NCI-H1417 treated with DMSO at 0.1 percent for 48 hours (cell line): ENCODE data around the gene PCDHGB1.
"Not testable (repeated sequence)": the region's sequence is repeated elsewhere in the genome, so short reads cannot be mapped to it uniquely, and the experiment has no call there.

Source experiments
- DNase-seq: peaks from one replicate; lab custom pipeline; 2025; lab: John Stamatoyannopoulos, UW

The PCDHGB1 gene

GRCh38 chr5:141349917-141350619, at the start of gene PCDHGB1:
Gene PCDHGB1 (plus strand): TSS chr5:141350099. CDS start chr5:141350261, 162 bp downstream.
- no peak for DNase-seq

- no peak for DNase-seq
These were observed 46.1 kb upstream of the PCDHGB1 start, which contains the start of gene SLC25A2 for GRCh38 chr5:141303756-141304155. Gene SLC25A2 (minus strand): TSS chr5:141304049. CDS start chr5:141303865, 184 bp downstream.

DNA sequence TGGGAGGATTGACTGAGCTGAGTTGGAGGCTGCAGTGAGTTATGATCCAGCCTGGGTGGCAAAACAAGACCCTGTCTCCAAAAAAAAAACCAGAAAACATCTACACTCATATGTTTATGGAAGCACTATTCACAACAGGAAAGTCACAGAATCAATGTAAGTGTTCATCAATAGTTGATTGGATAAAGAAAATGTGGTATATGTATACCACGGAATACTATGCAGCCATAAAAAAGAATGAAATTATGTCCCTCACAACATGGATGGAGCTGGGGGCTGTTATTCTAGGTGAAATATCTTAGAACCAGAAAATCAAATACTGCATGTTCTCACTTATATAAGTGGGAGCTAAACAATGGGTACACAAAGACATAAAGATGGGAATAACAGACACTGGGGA, 43.3 kb upstream of the PCDHGB1 start:
- DNase-seq: no peak

DNA sequence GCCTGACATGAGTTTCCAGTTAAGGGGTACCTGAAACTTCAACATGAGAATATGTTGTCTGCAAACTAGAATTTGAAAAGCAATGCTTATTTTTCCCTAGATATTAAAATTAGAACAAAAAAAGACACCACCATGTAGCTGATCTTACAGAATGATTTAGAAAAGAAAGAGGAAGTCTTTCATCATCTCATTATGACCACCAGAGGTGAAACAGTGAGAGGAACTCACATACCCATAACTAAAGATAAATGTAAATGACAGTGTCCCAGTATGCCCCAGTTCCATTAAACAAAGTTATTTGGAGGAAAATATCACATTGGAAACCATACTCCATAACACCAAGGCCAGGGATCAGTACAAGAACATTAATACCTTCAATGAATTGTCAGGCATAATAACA, 36.2 kb upstream of the PCDHGB1 start:
- DNase-seq: no peak

DNA sequence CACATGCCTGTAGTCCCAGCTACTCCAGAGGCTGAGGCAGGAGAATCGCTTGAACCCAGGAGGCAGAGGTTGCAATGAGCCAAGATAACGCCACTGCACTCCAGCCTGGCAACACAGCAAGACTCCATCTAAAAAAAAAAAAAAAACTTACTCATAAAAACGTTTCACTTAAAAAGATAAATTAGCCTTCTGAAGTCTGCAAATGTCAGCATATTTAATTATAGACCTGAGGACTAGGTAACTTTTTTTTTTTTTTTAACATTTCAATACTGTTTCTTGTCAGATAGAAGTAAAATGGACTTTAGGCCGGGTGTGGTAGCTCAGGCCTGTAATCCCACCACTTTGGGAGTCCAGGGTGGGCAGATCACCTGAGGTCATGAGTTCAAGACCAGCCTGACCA, 32.9 kb upstream of the PCDHGB1 start:
- not testable (repeated sequence) for DNase-seq

- no peak for DNase-seq
These were observed 30.7 kb upstream of the PCDHGB1 start for GRCh38 chr5:141319202-141319601.

DNA sequence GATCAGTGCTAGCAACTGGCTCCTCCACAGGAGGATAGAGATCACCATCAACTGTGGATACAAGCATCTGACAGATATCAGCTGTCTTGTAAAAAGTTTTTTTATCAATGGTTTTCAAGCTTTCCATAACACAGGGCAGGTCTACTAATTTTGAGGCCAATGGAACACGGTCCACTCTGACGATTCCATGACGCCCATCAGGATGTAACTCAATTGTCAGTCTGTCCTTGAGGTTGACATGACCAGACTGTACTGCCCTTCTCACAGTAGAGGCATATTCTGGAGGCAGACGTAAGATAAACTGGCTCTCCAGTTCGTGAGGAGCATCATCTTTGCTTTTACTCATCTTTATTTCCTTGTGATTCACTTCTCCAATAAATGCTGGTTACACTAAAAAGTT, 30.2 kb upstream of the PCDHGB1 start:
- DNase-seq: no peak

DNA sequence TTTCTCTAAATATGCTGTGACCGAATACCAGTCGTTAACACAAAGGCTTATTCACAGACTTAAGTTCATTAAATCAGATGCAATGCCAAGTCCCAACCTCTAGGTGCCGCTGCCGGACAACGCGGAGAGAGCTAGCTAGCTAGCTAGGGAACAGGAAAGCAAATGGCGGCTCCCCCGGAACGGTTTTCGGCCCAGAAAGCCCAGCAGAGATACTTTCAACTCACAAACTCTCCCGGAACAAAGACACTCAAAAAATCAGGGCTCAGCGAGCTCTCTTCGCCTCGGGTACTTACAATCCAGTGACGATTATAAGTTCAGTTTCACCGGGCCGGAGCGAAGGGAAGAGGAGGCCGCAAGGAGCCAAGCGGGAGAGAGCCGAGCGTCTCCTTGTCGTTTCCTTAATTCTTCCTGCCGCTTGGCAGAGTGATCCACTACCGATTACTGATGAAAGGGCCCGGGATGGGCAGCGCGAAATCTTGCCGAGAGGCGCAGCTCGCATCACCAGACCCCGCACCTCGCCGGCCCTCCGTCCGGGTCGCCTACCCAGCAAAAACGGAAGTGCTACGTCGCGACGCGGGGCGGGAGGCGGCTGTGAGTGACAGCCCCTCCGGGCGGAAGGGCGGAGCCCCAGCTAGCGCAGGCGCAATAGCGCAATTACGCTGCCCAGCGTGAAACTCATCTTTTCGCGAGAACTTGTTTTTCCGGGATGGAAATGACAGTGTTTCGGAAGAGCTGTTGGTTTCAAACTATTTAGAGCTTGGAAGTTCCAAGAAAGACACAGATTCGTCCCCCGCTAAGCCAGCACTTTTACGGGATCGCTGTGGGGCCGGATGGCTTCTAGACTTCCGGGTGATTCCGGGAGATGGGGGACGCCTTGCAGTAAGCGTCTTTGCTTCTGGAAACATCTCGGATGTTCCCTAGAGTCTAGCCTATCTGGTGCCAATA, 29.4 kb upstream of the PCDHGB1 start, which contains the start of gene TAF7:
Gene TAF7, minus strand, starts transcription at position 560 of the 945 bp plus-strand sequence. CDS start 740 bp downstream, outside the sequence.
- peak; percentile 22 for DNase-seq

- no peak for DNase-seq
These were observed 27.6 kb upstream of the PCDHGB1 start for GRCh38 chr5:141322261-141322660.

GRCh38 chr5:141326088-141326854, 23.6 kb upstream of the PCDHGB1 start:
- DNase-seq: no peak

DNA sequence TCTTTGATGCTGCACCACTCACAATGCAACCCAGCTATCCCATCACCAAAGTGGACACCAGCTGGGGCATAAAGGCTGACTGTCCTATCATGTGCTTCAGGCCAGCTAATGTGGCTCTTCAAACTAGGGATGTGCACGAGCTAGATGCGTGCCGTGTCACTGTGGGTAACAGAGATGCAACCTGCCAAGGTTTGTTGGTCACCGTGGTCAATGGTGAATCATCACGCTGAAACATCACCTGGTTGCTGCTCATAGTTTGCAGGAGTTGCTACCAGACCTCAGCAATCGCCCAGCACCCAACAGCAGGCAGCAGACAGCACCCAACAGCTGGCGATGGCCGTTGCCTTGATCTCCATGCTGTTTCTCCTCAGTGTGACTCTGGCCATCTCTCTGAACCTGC, 21.7 kb upstream of the PCDHGB1 start:
- no peak for DNase-seq

- DNase-seq: no peak
These were observed 19.4 kb upstream of the PCDHGB1 start, which contains the start of gene PCDHGA1 for GRCh38 chr5:141330299-141331080. Gene PCDHGA1 (plus strand): TSS chr5:141330514.

GRCh38 chr5:141332571-141332970, 17.3 kb upstream of the PCDHGB1 start:
- DNase-seq: not testable (repeated sequence)

DNA sequence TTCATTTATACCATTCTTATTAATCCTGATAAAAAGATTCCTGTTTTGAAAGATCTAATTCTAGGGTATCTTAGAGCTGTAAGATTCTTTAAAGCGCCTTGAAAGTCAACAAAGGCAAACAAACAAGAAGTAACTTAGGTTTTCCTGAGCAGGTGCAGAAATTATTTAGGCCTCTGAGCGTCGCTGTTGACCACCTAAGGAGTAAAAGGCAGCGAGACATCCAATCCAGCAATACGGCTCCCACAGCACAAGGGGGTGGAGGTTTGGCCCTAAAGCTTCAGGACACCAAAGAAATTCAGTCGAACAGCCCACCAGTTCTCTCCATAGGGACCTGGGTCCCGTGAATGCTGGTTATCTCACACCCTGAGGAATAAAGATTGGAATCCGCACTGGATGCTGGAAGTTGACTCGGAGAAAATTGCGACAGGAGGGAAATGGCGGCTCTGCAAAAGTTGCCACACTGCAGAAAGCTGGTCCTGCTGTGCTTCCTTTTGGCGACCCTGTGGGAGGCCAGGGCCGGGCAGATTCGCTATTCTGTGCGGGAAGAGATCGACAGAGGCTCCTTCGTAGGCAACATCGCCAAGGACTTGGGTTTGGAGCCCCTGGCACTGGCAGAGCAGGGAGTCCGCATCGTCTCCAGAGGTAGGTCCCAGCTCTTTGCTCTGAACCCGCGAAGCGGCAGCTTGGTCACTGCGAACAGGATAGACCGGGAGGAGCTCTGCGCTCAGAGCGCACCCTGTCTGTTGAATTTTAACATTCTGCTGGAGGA, 11.2 kb upstream of the PCDHGB1 start, which contains the start of gene PCDHGA2:
Gene PCDHGA2, plus strand, starts transcription at position 223 of the 769 bp plus-strand sequence.
- no peak for DNase-seq

DNA sequence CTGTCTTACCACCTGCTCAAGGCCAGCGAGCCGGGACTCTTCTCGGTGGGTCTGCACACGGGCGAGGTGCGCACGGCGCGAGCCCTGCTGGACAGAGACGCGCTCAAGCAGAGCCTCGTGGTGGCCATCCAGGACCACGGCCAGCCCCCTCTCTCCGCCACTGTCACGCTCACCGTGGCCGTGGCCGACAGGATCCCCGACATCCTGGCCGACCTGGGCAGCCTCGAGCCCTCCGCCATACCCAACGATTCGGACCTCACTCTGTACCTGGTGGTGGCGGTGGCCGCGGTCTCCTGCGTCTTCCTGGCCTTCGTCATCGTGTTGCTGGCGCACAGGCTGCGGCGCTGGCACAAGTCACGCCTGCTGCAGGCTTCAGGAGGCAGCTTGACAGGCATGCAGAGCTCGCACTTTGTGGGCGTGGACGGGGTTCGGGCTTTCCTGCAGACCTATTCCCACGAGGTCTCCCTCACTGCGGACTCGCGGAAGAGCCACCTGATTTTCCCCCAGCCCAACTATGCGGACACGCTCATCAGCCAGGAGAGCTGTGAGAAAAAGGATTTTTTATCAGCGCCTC, 9.0 kb upstream of the PCDHGB1 start:
- DNase-seq: not testable (repeated sequence)

DNA sequence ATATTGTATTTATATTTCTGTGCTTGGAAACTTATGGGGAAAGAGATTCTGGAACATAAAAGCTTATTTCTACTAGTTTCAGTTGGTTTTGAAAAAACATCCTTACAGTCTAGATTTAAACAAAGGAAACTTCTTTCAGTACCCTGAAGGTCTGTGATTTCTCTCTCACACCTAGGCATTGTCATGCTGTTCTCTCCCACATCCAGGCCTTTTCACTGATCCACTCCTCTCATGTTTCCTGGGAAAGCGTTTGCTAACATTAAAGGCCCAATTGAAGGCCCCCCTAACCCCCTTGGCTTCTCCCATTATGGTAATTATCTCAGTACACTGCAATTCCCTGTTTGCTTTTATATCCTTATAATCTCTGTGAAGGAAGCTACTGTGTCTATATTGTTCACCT, 7.1 kb upstream of the PCDHGB1 start:
- no peak for DNase-seq

DNA sequence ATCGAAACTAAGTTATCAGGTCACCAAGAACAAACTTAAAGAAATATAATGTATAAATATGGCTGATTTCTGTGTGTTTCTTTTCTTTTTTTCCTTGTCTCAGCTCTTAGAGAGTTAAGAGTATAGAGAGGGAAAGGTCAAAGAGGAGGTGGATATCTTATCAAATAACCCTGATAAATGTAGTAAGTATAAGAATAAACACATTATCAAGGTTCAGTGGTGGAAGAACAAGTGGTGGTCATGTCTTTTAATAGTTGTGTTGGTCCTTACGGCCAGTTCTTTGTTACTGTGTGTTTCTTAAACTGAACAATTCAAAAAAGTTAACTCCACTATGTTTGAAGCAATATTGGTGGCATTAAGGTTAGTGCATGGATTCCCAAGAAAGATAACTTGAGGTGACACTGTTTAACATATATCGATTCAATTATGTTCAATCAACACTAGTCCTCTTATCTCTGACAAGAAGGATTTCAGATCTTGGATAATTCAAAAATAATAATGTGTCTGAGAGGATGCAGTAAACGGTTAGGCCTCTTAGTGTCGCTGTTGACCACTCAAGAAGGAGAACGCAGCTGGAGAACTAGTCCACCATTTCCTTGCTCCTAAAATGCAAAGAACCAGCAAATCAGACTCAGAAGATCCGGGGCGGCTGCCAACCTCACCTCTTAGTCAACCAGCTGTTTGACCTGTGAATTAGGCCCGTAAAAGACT, 6.5 kb upstream of the PCDHGB1 start, which contains the start of gene PCDHGA3:
Gene PCDHGA3, plus strand, starts transcription at position 588 of the 711 bp plus-strand sequence. CDS start 205 bp downstream, outside the sequence.
- DNase-seq: no peak

DNA sequence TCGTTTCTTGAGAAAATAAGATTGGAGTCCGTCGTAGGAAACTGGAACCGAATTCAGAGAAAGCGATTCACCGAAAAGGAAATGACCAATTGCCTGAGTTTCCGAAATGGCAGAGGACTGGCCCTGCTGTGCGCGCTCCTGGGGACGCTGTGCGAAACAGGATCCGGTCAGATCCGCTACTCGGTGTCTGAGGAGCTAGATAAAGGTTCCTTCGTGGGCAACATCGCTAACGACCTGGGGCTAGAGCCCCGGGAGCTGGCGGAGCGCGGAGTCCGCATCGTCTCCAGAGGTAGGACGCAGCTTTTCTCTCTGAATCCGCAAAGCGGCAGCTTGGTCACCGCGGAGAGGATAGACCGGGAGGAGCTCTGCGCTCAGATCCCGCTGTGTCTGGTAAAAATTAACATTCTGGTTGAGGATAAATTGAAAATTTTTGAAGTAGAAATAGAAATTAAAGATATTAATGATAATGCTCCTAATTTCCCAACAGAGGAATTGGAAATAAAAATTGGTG, 5.9 kb upstream of the PCDHGB1 start:
- DNase-seq: no peak

DNA sequence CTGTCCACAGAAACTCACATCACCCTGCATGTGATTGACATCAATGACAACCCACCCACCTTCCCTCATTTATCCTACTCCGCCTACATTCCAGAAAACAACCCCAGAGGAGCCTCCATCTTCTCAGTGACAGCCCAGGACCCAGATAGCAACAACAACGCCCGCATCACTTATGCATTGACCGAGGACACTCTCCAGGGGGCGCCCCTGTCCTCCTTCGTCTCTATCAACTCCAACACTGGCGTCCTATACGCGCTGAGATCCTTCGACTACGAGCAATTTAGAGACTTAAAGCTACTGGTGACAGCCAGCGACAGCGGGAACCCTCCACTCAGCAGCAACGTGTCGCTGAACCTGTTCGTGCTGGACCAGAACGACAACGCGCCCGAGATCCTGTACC, 4.6 kb upstream of the PCDHGB1 start:
- no peak for DNase-seq
